ENCODE results near the gene RTP4. TPM values are rescaled to one million over a fixed set of nuclear protein-coding genes. Genes with fewer than 3 reads are reported as not detected.

Gene RTP4
- total and polyA plus RNA-seq, 9 of the 15 experiments (the other 6 are each of a cell fraction or from before 2014, with no cell fraction given), result 0.06 to 0.17 TPM; not detected in 7

DNA sequence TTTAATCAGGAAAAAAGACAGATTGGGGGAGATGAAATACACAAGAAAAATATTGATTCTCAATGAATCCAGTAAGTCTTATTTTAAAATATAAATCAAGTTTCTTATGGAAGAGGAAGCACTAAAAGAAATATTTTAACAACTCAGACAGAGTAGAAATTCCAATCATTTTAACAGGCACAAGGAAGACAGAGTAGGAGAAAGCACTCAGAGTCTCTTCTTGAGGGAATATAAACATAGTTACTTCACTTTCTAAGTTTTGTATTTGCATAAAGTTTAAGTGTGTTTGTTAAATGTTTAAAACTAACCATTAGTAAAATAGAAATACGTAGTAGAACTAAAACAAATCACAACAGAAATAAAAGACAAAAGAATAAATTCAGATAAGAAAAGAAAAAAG is 24.5 kb upstream of the RTP4 start:
- no peaks in the 10 kb centered on the region for H3K79me2 ChIP-seq (ENCODE audit: control insufficient read depth, insufficient read depth, low read length)
- H3K27ac ChIP-seq (ENCODE audit: extremely low read depth, low read depth, low read length), result no peak overlapping the region
- H3K4me1 ChIP-seq (replicated peaks in 1 of 2; ENCODE audit: control insufficient read depth in 2 of 2, insufficient read depth in 2 of 2, low read length in 2 of 2), result no peaks in the 10 kb centered on the region
- no peak for TF ChIP-seq HNRNPLL (IDR thresholded peaks at IDR 0.05; ENCODE audit: low read depth, low read length, poor library complexity, severe bottlenecking)
- TF ChIP-seq, protein P1, sequence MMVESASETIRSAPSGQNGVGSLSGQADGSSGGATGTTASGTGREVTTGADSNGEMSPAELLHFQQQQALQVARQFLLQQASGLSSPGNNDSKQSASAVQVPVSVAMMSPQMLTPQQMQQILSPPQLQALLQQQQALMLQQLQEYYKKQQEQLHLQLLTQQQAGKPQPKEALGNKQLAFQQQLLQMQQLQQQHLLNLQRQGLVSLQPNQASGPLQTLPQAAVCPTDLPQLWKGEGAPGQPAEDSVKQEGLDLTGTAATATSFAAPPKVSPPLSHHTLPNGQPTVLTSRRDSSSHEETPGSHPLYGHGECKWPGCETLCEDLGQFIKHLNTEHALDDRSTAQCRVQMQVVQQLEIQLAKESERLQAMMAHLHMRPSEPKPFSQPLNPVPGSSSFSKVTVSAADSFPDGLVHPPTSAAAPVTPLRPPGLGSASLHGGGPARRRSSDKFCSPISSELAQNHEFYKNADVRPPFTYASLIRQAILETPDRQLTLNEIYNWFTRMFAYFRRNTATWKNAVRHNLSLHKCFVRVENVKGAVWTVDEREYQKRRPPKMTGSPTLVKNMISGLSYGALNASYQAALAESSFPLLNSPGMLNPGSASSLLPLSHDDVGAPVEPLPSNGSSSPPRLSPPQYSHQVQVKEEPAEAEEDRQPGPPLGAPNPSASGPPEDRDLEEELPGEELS (CRISPR knock-in tag; IDR thresholded peaks at IDR 0.05; ENCODE audit: borderline replicate concordance), result no peak
- TF ChIP-seq RHOXF2B (CRISPR knock-in tag; conservative IDR thresholded peaks at IDR 0.05), result no peak
- no peak for TF ChIP-seq FUS (optimal IDR thresholded peaks at IDR 0.05; ENCODE audit: low read depth, low read length)
- no peak for TF ChIP-seq PHF8 (IDR thresholded peaks at IDR 0.05; ENCODE audit: borderline replicate concordance, low read length)
- TF ChIP-seq SPI1 (IDR thresholded peaks at IDR 0.05; ENCODE audit: borderline replicate concordance, low read depth, low read length), result no peak
- TF ChIP-seq, protein P2, sequence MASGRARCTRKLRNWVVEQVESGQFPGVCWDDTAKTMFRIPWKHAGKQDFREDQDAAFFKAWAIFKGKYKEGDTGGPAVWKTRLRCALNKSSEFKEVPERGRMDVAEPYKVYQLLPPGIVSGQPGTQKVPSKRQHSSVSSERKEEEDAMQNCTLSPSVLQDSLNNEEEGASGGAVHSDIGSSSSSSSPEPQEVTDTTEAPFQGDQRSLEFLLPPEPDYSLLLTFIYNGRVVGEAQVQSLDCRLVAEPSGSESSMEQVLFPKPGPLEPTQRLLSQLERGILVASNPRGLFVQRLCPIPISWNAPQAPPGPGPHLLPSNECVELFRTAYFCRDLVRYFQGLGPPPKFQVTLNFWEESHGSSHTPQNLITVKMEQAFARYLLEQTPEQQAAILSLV (tag; IDR thresholded peaks at IDR 0.05), result no peak
- no peak for TF ChIP-seq POLR3A (IDR thresholded peaks at IDR 0.05; ENCODE audit: borderline replicate concordance, extremely low read depth, insufficient read depth, insufficient read length)
- TF ChIP-seq TAF9B (IDR thresholded peaks at IDR 0.05; ENCODE audit: partially characterized antibody), result no peak
- TF ChIP-seq, protein P3, sequence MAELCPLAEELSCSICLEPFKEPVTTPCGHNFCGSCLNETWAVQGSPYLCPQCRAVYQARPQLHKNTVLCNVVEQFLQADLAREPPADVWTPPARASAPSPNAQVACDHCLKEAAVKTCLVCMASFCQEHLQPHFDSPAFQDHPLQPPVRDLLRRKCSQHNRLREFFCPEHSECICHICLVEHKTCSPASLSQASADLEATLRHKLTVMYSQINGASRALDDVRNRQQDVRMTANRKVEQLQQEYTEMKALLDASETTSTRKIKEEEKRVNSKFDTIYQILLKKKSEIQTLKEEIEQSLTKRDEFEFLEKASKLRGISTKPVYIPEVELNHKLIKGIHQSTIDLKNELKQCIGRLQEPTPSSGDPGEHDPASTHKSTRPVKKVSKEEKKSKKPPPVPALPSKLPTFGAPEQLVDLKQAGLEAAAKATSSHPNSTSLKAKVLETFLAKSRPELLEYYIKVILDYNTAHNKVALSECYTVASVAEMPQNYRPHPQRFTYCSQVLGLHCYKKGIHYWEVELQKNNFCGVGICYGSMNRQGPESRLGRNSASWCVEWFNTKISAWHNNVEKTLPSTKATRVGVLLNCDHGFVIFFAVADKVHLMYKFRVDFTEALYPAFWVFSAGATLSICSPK (IDR thresholded peaks at IDR 0.05; ENCODE audit: borderline replicate concordance), result no peak
- TF ChIP-seq TEAD2 (tag; IDR thresholded peaks at IDR 0.05), result no peak
- H3K4me3 ChIP-seq, result no peak overlapping the region
- intact Hi-C loops (cut with micrococcal nuclease) (no loop called here), in situ Hi-C loops (cut with MboI) (no loop called here)
- H3K9me1 ChIP-seq (ENCODE audit: control insufficient read depth, insufficient read depth, low read length), result no peaks in the 10 kb centered on the region
- no peak overlapping the region for H3K4me2 ChIP-seq (ENCODE audit: insufficient read depth, low read length)
- no TSS peak for BruUV-seq (replicated peaks)
- peaks cover under 1 to 10% of the 10 kb centered on the region in 2 experiments; a peak in 3 of 5 replicates for H3K27me3 ChIP-seq (ENCODE audit: control insufficient read depth in 2 of 2, insufficient read depth in 2 of 2, low read length in 2 of 2)
- H4K20me1 ChIP-seq (replicated peaks; ENCODE audit: control insufficient read depth, insufficient read depth, low read length), result no peaks in the 10 kb centered on the region
- ChIA-PET CTCF (ENCODE audit: low intra/inter-chr PET ratio) (no interaction called here), POLR2A (no interaction called here)
- DNase-seq (ENCODE audit: extremely low read depth in 1 of 4, low spot score in 3 of 4), result no peak
- ATAC-seq, result no peak
- WGBS (ENCODE audit: insufficient coverage, low coverage, missing lambda C conversion rate), result 0% methylated on average over 1 of the region's 1 CpG
- FAIRE-seq, result no peak
- H2AFZ ChIP-seq (ENCODE audit: low read depth, low read length), result no peak overlapping the region
- H3K9ac ChIP-seq (ENCODE audit: insufficient read depth in 1 of 2, low read depth in 2 of 2, low read length in 2 of 2), result no peak overlapping the region
- H3K9me3 ChIP-seq (replicated peaks; ENCODE audit: control insufficient read depth, insufficient read depth, low read depth, low read length), result no peaks in the 10 kb centered on the region
- no peaks in the 10 kb centered on the region for H3K36me3 ChIP-seq (ENCODE audit: control insufficient read depth, insufficient read depth, low read length)
